Loucy (cell line): ENCODE measurements around the gene HSPA4L.

ENCODE experiments used
- H2AFZ ChIP-seq: fragments of 200-600 bp; sonication (generic); 2 replicates; pipeline ENCODE4 v1.6.0; 2016; ENCODE audit warnings: antibody characterized with exemption, mild to moderate bottlenecking, low read length, moderate library complexity
- H3F3A ChIP-seq: fragments of 200-600 bp; 2 replicates; pipeline ENCODE4 v1.6.0; 2016; ENCODE audit warnings: antibody characterized with exemption, low read depth, mild to moderate bottlenecking
- H3K27me3 ChIP-seq: fragments of 200-600 bp; sonication (generic); 2 replicates; pipeline ENCODE4 v1.6.1; 2014; ENCODE audit warnings: low read length, mild to moderate bottlenecking; ENCODE audit not compliant: insufficient read depth, poor library complexity, severe bottlenecking
- H3K36me3 ChIP-seq: fragments of 200-600 bp; sonication (generic); 2 replicates; pipeline ENCODE4 v1.6.1; 2016; ENCODE audit warnings: low read length; ENCODE audit not compliant: insufficient read depth
- H3K4me1 ChIP-seq: fragments of 200-600 bp; sonication (generic); 2 replicates; pipeline ENCODE4 v1.5.1; 2014; ENCODE audit warnings: low read length, mild to moderate bottlenecking; ENCODE audit not compliant: insufficient read depth, poor library complexity, severe bottlenecking
- H3K4me2 ChIP-seq: fragments of 200-600 bp; sonication (generic); 2 replicates; pipeline ENCODE4 v1.6.0; 2014; ENCODE audit warnings: antibody characterized with exemption, low read length, low read depth, mild to moderate bottlenecking; ENCODE audit not compliant: poor library complexity, severe bottlenecking
- H3K4me3 ChIP-seq: fragments of 200-600 bp; sonication (generic); 2 replicates; pipeline ENCODE4 v1.5.1; 2014; ENCODE audit warnings: low read length, mild to moderate bottlenecking, mixed read lengths; ENCODE audit not compliant: poor library complexity, severe bottlenecking
- H3K79me2 ChIP-seq: fragments of 200-600 bp; sonication (generic); 2 replicates; pipeline ENCODE4 v1.6.1; 2014; ENCODE audit warnings: low read length; ENCODE audit not compliant: insufficient read depth
- H3K9ac ChIP-seq: fragments of 200-600 bp; sonication (generic); 2 replicates; pipeline ENCODE4 v1.6.0; 2014; ENCODE audit warnings: mild to moderate bottlenecking, low read depth, low read length, moderate library complexity; ENCODE audit not compliant: poor library complexity, severe bottlenecking
- H3K9me2 ChIP-seq: fragments of 200-600 bp; sonication (generic); replicated peaks from 2 replicates; pipeline ENCODE4 v1.6.1; 2016; ENCODE audit warnings: low read depth, low read length, mixed read lengths
- H3K9me3 ChIP-seq: fragments of 200-600 bp; sonication (generic); 2 replicates; pipeline ENCODE4 v1.6.1; 2014; ENCODE audit warnings: mild to moderate bottlenecking, antibody characterized with exemption, low read length, low read depth; ENCODE audit not compliant: insufficient read depth
- H4K20me1 ChIP-seq: fragments of 200-600 bp; sonication (generic); 2 replicates; pipeline ENCODE4 v1.6.0; 2014; ENCODE audit warnings: antibody characterized with exemption, low read length, mild to moderate bottlenecking; ENCODE audit not compliant: insufficient read depth, poor library complexity, severe bottlenecking
- EZH2phosphoT487 ChIP-seq: fragments of 200-600 bp; IDR thresholded peaks from 2 replicates; pipeline ENCODE4 v1.6.1; 2018; ENCODE audit warnings: antibody characterized with exemption, mild to moderate bottlenecking, moderate library complexity, borderline replicate concordance
- TF ChIP-seq, protein P1 (sequence below): fragments of 200-600 bp; sonication (generic); conservative IDR thresholded peaks from 2 replicates; pipeline ENCODE4 v1.5.1; 2014; ENCODE audit warnings: mild to moderate bottlenecking, antibody characterized with exemption, low read length

The HSPA4L gene

GRCh38 chr4:127881563-127881864, 99.4 kb downstream of the HSPA4L start:
- peaks cover 33% of the 10 kb centered on the region for H4K20me1 ChIP-seq
- peak overlapping the region; percentile 86 for H3K4me3 ChIP-seq
- TF ChIP-seq, protein P1, sequence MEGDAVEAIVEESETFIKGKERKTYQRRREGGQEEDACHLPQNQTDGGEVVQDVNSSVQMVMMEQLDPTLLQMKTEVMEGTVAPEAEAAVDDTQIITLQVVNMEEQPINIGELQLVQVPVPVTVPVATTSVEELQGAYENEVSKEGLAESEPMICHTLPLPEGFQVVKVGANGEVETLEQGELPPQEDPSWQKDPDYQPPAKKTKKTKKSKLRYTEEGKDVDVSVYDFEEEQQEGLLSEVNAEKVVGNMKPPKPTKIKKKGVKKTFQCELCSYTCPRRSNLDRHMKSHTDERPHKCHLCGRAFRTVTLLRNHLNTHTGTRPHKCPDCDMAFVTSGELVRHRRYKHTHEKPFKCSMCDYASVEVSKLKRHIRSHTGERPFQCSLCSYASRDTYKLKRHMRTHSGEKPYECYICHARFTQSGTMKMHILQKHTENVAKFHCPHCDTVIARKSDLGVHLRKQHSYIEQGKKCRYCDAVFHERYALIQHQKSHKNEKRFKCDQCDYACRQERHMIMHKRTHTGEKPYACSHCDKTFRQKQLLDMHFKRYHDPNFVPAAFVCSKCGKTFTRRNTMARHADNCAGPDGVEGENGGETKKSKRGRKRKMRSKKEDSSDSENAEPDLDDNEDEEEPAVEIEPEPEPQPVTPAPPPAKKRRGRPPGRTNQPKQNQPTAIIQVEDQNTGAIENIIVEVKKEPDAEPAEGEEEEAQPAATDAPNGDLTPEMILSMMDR = no peak
- no peak for TF ChIP-seq EZH2phosphoT487
- no peaks in the 10 kb centered on the region for H3K9me3 ChIP-seq
- H3K9me2 ChIP-seq = no peaks in the 10 kb centered on the region
- no peaks in the 10 kb centered on the region for H3F3A ChIP-seq
- peaks cover 55% of the 10 kb centered on the region for H3K4me1 ChIP-seq
- H3K4me2 ChIP-seq = peak overlapping the region; percentile 99
- peak overlapping the region; percentile 96 for H2AFZ ChIP-seq
- peaks cover 73% of the 10 kb centered on the region for H3K79me2 ChIP-seq
- H3K9ac ChIP-seq = peak overlapping the region; percentile 90
- no peaks in the 10 kb centered on the region for H3K27me3 ChIP-seq
- H3K36me3 ChIP-seq = peaks cover 12% of the 10 kb centered on the region

- H2AFZ ChIP-seq = no peak overlapping the region
- H3K4me3 ChIP-seq = peak overlapping the region; percentile 41
- no peaks in the 10 kb centered on the region for H3K9me2 ChIP-seq
- H3K79me2 ChIP-seq = peaks cover 68% of the 10 kb centered on the region
- no peaks in the 10 kb centered on the region for H3K9me3 ChIP-seq
- peaks cover 56% of the 10 kb centered on the region for H3K36me3 ChIP-seq
- peaks cover 39% of the 10 kb centered on the region for H3K4me1 ChIP-seq
- H4K20me1 ChIP-seq = peaks cover 40% of the 10 kb centered on the region
- TF ChIP-seq EZH2phosphoT487 = no peak
- TF ChIP-seq, protein P1 = no peak
- no peak overlapping the region for H3K9ac ChIP-seq
- H3F3A ChIP-seq = no peaks in the 10 kb centered on the region
- peak overlapping the region; percentile 64 for H3K4me2 ChIP-seq
- no peaks in the 10 kb centered on the region for H3K27me3 ChIP-seq
These were observed 106.4 kb downstream of the HSPA4L start for GRCh38 chr4:127888559-127888958.

GRCh38 chr4:127889903-127890302, 107.8 kb downstream of the HSPA4L start:
- Histone ChIP-seq H3F3A (no peaks in the 10 kb centered on the region), H2AFZ (no peak overlapping the region), H4K20me1 (peaks cover 32% of the 10 kb centered on the region), H3K4me1 (peaks cover 29% of the 10 kb centered on the region), H3K36me3 (peaks cover 68% of the 10 kb centered on the region), H3K9ac (no peak overlapping the region), H3K9me2 (no peaks in the 10 kb centered on the region), H3K9me3 (no peaks in the 10 kb centered on the region), H3K4me2 (peak overlapping the region; percentile 64), H3K27me3 (no peaks in the 10 kb centered on the region), H3K79me2 (peaks cover 55% of the 10 kb centered on the region), H3K4me3 (no peak overlapping the region)
- TF ChIP-seq, protein P1 = no peak
